ENCODE results near the gene POLR1A. TPM values are rescaled to one million over a fixed set of nuclear protein-coding genes. Genes with fewer than 3 reads are reported as not detected.

Gene POLR1A
- polyA plus RNA-seq, 10 donors, result 14.0 to 20.1 (median 17.9) TPM

DNA sequence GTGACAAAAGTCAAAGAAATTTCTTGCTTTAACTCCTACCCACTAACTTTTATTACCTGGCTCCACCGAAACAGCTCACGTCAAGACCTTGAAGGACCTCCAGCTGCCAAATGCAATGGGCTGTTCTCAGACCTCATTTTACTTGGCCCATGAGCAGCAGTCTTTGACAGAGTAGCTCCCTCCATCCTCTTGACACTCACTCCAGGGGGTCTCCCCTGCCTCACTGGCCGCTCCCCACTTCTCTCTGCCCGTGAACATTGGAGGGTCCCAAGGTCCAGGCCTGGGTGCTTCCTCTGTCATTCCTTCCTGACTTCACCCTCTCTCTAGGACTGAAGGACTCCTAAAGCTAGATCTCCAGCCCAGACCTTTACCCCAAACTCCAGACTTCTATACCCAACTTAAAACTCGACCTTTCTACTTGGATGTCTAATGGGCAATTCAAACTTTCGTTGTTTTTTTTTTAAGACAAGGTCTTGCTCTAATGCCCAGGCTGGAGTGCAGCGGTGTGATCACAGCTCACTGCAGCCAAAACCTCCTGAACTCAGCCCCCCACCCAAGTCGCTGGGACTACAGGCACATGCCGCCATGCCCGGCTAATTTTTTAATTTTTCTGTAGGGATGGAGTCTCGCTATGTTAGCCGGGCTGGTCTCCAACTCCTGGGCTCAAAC is 124.0 kb downstream of the POLR1A start:
- no peak for DNase-seq

DNA sequence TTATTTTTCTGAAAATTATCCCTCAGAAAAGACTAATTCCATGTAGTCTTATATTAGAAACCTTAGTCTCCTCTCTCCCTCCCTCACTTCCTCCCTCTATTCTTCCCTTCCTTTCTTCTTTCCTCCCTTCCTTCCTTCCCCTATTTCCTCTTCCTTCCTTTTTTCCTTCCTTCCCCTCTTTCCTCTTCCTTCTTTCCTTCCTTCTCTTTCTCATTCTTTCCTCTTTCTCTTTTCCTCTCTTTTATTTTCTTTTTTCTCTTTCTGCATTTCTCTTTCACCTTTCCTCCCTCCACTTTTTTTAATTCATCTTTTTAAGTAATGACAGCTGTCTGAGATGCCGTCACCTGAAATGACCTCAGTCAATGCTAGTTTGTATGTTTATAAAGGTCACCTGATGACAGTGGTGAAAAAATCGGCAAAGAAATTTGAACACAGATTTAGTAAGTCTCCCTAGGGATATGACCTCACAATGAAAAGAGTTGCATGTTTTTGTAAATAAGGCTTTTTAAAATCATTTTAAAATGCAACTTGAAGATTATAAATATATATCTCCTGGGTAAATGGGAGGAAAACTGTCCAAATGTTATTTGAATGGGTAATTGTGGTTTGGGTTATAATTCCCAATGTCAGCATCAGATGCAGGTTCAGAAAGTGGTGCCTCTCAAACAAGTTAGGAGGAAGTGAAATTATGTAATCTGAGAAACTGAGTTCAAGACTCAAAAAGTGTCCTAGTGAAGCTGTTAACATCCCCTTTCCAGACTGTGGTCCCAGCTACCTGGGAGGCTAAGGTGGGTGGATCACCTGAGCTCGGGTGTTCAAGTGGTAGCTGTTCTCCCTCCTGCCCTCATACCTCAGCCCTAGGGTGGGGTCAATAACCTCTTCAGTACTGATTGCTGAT is 126.6 kb downstream of the POLR1A start:
- no peak for DNase-seq

DNA sequence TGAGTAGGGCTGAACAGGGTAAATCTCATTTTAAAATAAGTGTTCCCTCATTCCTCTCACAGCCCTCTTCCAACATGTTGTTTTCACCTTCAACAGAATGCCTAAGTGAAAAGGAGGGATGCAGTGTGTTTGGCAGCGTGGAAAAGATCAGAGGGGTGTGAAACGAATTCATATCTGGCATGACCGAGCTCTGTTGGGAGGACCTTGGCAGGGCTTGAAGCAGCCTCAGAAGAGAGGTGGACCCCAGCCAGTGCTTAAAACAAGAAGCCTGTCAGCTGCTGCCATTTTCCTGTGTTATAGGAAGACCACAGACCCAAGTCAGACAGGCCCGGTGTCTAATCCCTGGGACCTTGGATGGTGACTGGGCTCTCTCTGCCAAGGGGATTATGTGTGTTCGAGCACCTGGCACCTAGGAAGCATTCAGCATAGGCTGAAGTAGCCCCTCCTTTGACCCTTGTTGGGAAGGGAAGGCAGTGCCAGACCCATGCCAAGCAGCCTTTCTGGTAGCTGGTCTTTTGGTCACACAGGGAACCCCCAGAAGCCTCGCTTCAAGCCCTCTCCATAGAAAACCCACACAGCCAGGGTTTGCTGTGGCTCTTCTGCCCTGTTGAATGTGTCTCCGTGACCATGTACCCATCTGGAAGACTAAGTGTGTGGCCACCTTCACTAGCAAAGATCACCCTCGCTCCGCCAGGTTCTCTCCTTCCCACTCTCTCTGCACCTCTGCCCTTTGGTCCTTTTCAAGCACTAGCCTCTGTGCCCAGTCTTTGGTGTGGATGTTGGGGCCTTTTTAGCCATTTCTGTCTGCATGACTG is 129.4 kb downstream of the POLR1A start:
- DNase-seq, result peak; percentile 34 to 84 (median 65)

DNA sequence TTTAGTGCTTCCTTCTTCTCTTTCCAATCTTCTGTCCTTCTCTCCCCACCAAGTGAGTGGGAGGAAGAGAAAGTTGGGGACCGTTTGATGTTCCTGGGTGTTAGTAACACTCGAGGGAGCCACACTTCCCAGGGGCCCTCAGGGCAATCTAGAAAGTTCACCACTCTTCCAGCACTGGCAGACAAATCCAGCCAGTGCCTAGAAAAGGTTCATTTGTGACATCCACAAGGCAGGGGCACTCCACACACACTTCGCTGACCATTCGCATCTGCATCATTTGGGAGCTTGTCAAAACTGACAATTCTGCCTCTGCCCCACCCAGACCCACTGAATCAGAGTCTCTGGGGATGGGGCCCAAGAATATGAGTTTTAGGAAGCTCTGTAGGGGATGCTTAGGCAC is 130.1 kb downstream of the POLR1A start:
- no peak for DNase-seq

DNA sequence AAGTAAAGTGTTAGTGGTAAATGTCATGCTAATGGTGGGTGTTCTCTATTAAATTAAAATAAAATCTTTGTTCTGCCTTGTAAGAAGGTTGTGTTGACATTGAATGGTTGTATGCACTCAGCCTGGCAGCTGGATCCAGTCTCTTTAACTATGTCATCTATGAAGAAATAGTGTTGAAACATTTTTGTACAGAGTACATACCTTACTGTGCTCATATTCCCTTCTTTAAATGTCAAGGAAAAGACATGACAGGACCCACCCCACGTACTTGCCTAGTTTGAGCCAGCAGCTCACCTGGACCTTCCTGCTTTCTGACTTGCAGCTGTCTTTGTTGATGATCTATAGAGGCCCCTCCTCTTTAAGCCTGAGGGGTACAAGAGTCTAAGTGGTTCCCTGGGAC is 131.3 kb downstream of the POLR1A start:
- DNase-seq, result no peak

DNA sequence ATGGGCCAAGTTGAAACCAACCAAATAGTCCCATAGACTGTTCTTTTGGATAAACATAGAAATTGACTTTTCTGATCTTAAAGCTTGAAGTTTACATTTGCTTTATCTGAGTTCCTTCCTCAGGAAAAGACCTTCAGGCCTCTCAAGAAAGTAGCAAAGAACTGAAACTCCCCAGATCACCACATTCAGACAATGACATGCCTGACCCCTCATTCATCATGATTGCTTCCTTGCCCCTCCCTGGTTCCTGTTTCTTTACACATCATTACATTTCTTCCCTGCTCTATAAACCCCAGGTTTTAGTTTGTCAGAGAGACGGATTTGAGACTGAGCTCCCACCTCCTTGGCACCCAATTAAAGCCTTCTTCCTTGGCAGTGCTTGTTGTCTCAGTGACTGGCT is 133.3 kb downstream of the POLR1A start:
- DNase-seq, result no peak

DNA sequence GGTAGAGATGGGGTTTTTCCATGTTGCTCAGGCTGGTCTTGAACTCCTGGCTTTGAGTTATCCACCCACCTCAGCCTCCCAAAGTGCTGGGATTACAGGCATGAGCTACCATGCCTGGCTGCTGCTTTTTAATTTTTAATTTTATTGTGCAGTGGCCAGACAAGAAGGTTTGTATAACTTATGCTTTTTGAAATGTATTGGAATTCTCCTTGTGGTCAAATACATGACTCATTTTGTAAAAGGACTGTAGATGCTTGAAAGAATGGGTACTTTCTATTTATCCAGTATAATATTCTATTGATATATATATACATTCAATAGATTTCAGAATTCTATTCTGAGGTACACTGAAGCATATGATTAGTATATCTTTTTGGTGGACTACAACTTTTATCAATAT is 134.3 kb downstream of the POLR1A start:
- DNase-seq, result no peak

Other genes starting within 250 kb of the POLR1A start
- 10 to 100 TPM; 23.1 to 40.1 (median 31.7) TPM for gene ST3GAL5, start 216.9 kb downstream of the POLR1A start, polyA plus RNA-seq (ENCODE audit: insufficient read length in 10 of 10)
- 10 to 100 TPM; 49.7 to 98.7 (median 73.3) TPM for gene PTCD3, start 349 bp upstream of the POLR1A start, polyA plus RNA-seq (ENCODE audit: insufficient read length in 10 of 10)
- gene IMMT, start 89.6 kb upstream of the POLR1A start, polyA plus RNA-seq (ENCODE audit: insufficient read length in 10 of 10), result 10 to 100 TPM; 58.6 to 84.7 (median 72.5) TPM
- 10 to 100 TPM; 31.4 to 41.0 (median 33.6) TPM for gene MRPL35, start 93.6 kb upstream of the POLR1A start, polyA plus RNA-seq (ENCODE audit: insufficient read length in 10 of 10)
- gene REEP1, start 231.7 kb upstream of the POLR1A start, polyA plus RNA-seq (ENCODE audit: insufficient read length in 10 of 10), result 10 to 100 TPM; 38.8 to 84.8 (median 46.1) TPM

All from muscle of back (tissue), 11 donors.